ENCODE data around the gene LRRK1. TPM values are rescaled to one million over a fixed set of nuclear protein-coding genes. Genes with fewer than 3 reads are reported as not detected.

LRRK1 gene
- total and polyA plus RNA-seq, 8 donors = 2.3 to 73.3 (median 7.0) TPM

- Histone ChIP-seq H3K4me1 (peaks cover 0 to 5% (median 2%) of the 10 kb centered on the region in 4 donors), H3K27ac (no peak overlapping the region), H3K9me3 (peaks cover 0 to 4% (median 0%) of the 10 kb centered on the region in 4 donors), H3K4me3 (no peak overlapping the region), H3K27me3 (no peaks in the 10 kb centered on the region), H3K36me3 (peaks cover 0 to 16% (median 2%) of the 10 kb centered on the region in 4 donors)
- DNase-seq = no peak
- WGBS, 5 donors = 94 to 96% (median 94%) methylated on average over 6 of the region's 6 CpGs
- TF ChIP-seq, protein P1, sequence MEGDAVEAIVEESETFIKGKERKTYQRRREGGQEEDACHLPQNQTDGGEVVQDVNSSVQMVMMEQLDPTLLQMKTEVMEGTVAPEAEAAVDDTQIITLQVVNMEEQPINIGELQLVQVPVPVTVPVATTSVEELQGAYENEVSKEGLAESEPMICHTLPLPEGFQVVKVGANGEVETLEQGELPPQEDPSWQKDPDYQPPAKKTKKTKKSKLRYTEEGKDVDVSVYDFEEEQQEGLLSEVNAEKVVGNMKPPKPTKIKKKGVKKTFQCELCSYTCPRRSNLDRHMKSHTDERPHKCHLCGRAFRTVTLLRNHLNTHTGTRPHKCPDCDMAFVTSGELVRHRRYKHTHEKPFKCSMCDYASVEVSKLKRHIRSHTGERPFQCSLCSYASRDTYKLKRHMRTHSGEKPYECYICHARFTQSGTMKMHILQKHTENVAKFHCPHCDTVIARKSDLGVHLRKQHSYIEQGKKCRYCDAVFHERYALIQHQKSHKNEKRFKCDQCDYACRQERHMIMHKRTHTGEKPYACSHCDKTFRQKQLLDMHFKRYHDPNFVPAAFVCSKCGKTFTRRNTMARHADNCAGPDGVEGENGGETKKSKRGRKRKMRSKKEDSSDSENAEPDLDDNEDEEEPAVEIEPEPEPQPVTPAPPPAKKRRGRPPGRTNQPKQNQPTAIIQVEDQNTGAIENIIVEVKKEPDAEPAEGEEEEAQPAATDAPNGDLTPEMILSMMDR (IDR thresholded peaks at IDR 0.05) = no peak
- TF ChIP-seq POLR2A (IDR thresholded peaks at IDR 0.05) = no peak
- TF ChIP-seq POLR2AphosphoS5 (IDR thresholded peaks at IDR 0.05) = no peak
- TF ChIP-seq EP300 (IDR thresholded peaks at IDR 0.05) = no peak
- intact Hi-C loops (cut with DNase I; ENCODE audit: low total_unique reads) = no loop called here
Observed at GRCh38 chr15:101001056-101001455, 81.9 kb downstream of the LRRK1 start.

DNA sequence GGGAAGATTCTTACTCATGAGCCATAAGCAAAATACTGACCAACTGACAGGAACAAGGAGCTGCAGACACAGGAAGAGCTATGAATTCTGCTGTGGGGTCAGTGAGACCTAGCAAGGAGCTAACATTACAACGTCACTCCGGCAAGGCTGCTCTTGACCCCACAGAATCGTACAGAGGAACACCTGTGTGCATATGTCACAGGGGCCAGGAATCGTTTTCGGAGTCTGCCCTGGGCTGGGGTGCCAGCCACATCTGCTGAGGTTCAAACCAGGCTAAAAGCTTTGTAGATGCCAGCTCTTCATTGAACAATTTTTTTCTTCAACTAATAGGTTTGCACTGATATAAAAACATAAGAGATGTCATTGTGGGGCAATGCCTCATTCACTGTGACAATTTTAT is 82.6 kb downstream of the LRRK1 start:
- TF ChIP-seq EP300 (IDR thresholded peaks at IDR 0.05) = no peak
- TF ChIP-seq POLR2AphosphoS5 (IDR thresholded peaks at IDR 0.05) = no peak
- no peak for TF ChIP-seq POLR2A (IDR thresholded peaks at IDR 0.05)
- TF ChIP-seq, protein P1 (IDR thresholded peaks at IDR 0.05) = no peak
- no peak overlapping the region for H3K27ac ChIP-seq
- WGBS, 5 donors = 87 to 100% (median 90%) methylated on average over 1 to 5 of the region's 5 CpGs
- peaks cover 0 to 7% (median 4%) of the 10 kb centered on the region in 4 donors for H3K4me1 ChIP-seq
- intact Hi-C loops (cut with DNase I; ENCODE audit: low total_unique reads) = no loop called here
- peaks cover 0 to 4% (median 0%) of the 10 kb centered on the region in 4 donors for H3K9me3 ChIP-seq
- H3K36me3 ChIP-seq = peaks cover 0 to 10% (median 2%) of the 10 kb centered on the region in 4 donors
- H3K27me3 ChIP-seq = no peaks in the 10 kb centered on the region
- no peak overlapping the region for H3K4me3 ChIP-seq
- no peak for DNase-seq

- no peaks in the 10 kb centered on the region for H3K27me3 ChIP-seq
- H3K4me3 ChIP-seq = no peak overlapping the region
- DNase-seq = no peak
- peaks cover 8 to 20% (median 16%) of the 10 kb centered on the region in 4 donors for H3K4me1 ChIP-seq
- TF ChIP-seq EP300 (IDR thresholded peaks at IDR 0.05) (no peak), POLR2A (IDR thresholded peaks at IDR 0.05) (no peak), POLR2AphosphoS5 (IDR thresholded peaks at IDR 0.05) (no peak)
- TF ChIP-seq, protein P1 (IDR thresholded peaks at IDR 0.05) = no peak
- WGBS, 5 donors = 68 to 83% (median 79%) methylated on average over 1 of the region's 1 CpG
- H3K9me3 ChIP-seq = peaks cover 0 to 4% (median 0%) of the 10 kb centered on the region in 4 donors
- intact Hi-C loops (cut with DNase I; ENCODE audit: low total_unique reads) = no loop called here
- peaks cover 0 to 10% (median 2%) of the 10 kb centered on the region in 4 donors for H3K36me3 ChIP-seq
- H3K27ac ChIP-seq = no peak overlapping the region
Observed at GRCh38 chr15:101003081-101003480, 83.9 kb downstream of the LRRK1 start.

- 79 to 87% (median 82%) methylated on average over 4 of the region's 4 CpGs for WGBS, 5 donors
- Histone ChIP-seq H3K4me3 (no peak overlapping the region), H3K27me3 (no peaks in the 10 kb centered on the region), H3K27ac (no peak overlapping the region), H3K4me1 (peaks cover 11 to 26% (median 19%) of the 10 kb centered on the region in 4 donors), H3K36me3 (peaks cover 0 to 10% (median 2%) of the 10 kb centered on the region in 4 donors), H3K9me3 (peaks cover 0 to 4% (median 0%) of the 10 kb centered on the region in 4 donors)
- DNase-seq = no peak
- intact Hi-C loops (cut with DNase I; ENCODE audit: low total_unique reads) = no loop called here
- TF ChIP-seq EP300 (IDR thresholded peaks at IDR 0.05) (no peak), POLR2A (IDR thresholded peaks at IDR 0.05) (no peak), POLR2AphosphoS5 (IDR thresholded peaks at IDR 0.05) (no peak)
- TF ChIP-seq, protein P1 (IDR thresholded peaks at IDR 0.05) = no peak
Observed at GRCh38 chr15:101003706-101004105, 84.5 kb downstream of the LRRK1 start.

Measured in stomach (tissue), 9 donors.